ENCODE measurements around the gene ALG8. TPM values are rescaled to one million over a fixed set of nuclear protein-coding genes. Genes with fewer than 3 reads are reported as not detected.
A peak's percentile ranks its signal among the peaks of the same experiment; 100 is the strongest.

Gene ALG8
- total RNA-seq, 2 experiments from 2014 or later = 35.1 to 35.9 TPM

GRCh38 chr11:78150754-78151153 is 11.3 kb upstream of the ALG8 start:
- no peaks in the 10 kb centered on the region for H3K36me3 Mint-ChIP-seq (ENCODE audit: low read depth)
- H3K4me1 Mint-ChIP-seq (ENCODE audit: low read depth) = no peaks in the 10 kb centered on the region
- no peaks in the 10 kb centered on the region for H3K27me3 Mint-ChIP-seq (ENCODE audit: low read depth)
- CTCF ChIA-PET = no interaction called here
- H3K27ac Mint-ChIP-seq = no peak overlapping the region
- H3K9me3 Mint-ChIP-seq = no peaks in the 10 kb centered on the region
- intact Hi-C loops (cut with micrococcal nuclease) = no loop called here
- no peak for DNase-seq
- no peak overlapping the region for H3K4me3 Mint-ChIP-seq

GRCh38 chr11:78150346-78150745 is 10.9 kb upstream of the ALG8 start:
- CTCF ChIA-PET = interaction anchor here (0.9 to 1.3 kb wide), 2 partner anchors 9 to 104 kb away, joined by 3 to 8 read pairs; no protein-coding TSS in a partner anchor
- H3K27me3 Mint-ChIP-seq (ENCODE audit: low read depth) = no peaks in the 10 kb centered on the region
- H3K27ac Mint-ChIP-seq = no peak overlapping the region
- H3K9me3 Mint-ChIP-seq = no peaks in the 10 kb centered on the region
- no peaks in the 10 kb centered on the region for H3K36me3 Mint-ChIP-seq (ENCODE audit: low read depth)
- H3K4me3 Mint-ChIP-seq = no peak overlapping the region
- H3K4me1 Mint-ChIP-seq (ENCODE audit: low read depth) = no peaks in the 10 kb centered on the region
- intact Hi-C loops (cut with micrococcal nuclease) = no loop called here
- DNase-seq = no peak

- intact Hi-C loops (cut with micrococcal nuclease) = loop anchor here (1.0 kb wide), 2 partner anchors 71 to 415 kb away; no protein-coding TSS in a partner anchor
- H3K27ac Mint-ChIP-seq = no peak overlapping the region
- no peaks in the 10 kb centered on the region for H3K36me3 Mint-ChIP-seq (ENCODE audit: low read depth)
- H3K27me3 Mint-ChIP-seq (ENCODE audit: low read depth) = no peaks in the 10 kb centered on the region
- no peak overlapping the region for H3K4me3 Mint-ChIP-seq
- CTCF ChIA-PET = interaction anchor here (0.6 to 1.3 kb wide), 4 partner anchors 9 to 334 kb away, joined by 3 to 8 read pairs (median 3); no protein-coding TSS in a partner anchor
- H3K4me1 Mint-ChIP-seq (ENCODE audit: low read depth) = no peaks in the 10 kb centered on the region
- no peaks in the 10 kb centered on the region for H3K9me3 Mint-ChIP-seq
- DNase-seq = peak; percentile 41
Measured at GRCh38 chr11:78149646-78150045, 10.2 kb upstream of the ALG8 start.

- Mint-ChIP-seq H3K27ac (no peak overlapping the region), H3K4me1 (ENCODE audit: low read depth) (no peaks in the 10 kb centered on the region), H3K36me3 (ENCODE audit: low read depth) (no peaks in the 10 kb centered on the region), H3K9me3 (no peaks in the 10 kb centered on the region), H3K4me3 (no peak overlapping the region), H3K27me3 (ENCODE audit: low read depth) (no peaks in the 10 kb centered on the region)
- DNase-seq = no peak
- intact Hi-C loops (cut with micrococcal nuclease) = no loop called here
- CTCF ChIA-PET = interaction anchor here (0.6 kb wide), 1 partner anchor 9 kb away, joined by 3 read pairs; no protein-coding TSS in a partner anchor
Measured at GRCh38 chr11:78147807-78148206, 8.4 kb upstream of the ALG8 start.

- intact Hi-C loops (cut with micrococcal nuclease) = no loop called here
- H3K27me3 Mint-ChIP-seq (ENCODE audit: low read depth) = no peaks in the 10 kb centered on the region
- peaks cover 1% of the 10 kb centered on the region for H3K36me3 Mint-ChIP-seq (ENCODE audit: low read depth)
- no peak overlapping the region for H3K27ac Mint-ChIP-seq
- peaks cover 6% of the 10 kb centered on the region for H3K4me1 Mint-ChIP-seq (ENCODE audit: low read depth)
- no peak overlapping the region for H3K4me3 Mint-ChIP-seq
- no peak for DNase-seq
- CTCF ChIA-PET = interaction anchor here (0.7 kb wide), 1 partner anchor 43 kb away, joined by 4 read pairs; the partner anchor contains the start of gene KCTD21
- H3K9me3 Mint-ChIP-seq = no peaks in the 10 kb centered on the region
Measured at GRCh38 chr11:78145511-78146025, 6.1 kb upstream of the ALG8 start.

GRCh38 chr11:78140392-78141077 is 1.1 kb upstream of the ALG8 start:
- Mint-ChIP-seq H3K9me3 (no peaks in the 10 kb centered on the region), H3K27me3 (ENCODE audit: low read depth) (no peaks in the 10 kb centered on the region), H3K27ac (no peak overlapping the region), H3K4me3 (peak overlapping the region; percentile 65), H3K36me3 (ENCODE audit: low read depth) (peaks cover 29% of the 10 kb centered on the region), H3K4me1 (ENCODE audit: low read depth) (peaks cover 32% of the 10 kb centered on the region)
- peak; percentile 23 for DNase-seq
- CTCF ChIA-PET = interaction anchor here (0.6 to 1.7 kb wide), 4 partner anchors 9 to 424 kb away, joined by 3 to 8 read pairs (median 4); no protein-coding TSS in a partner anchor
- intact Hi-C loops (cut with micrococcal nuclease) = no loop called here

GRCh38 chr11:78138694-78139421 is 568 bp downstream of the ALG8 start:
- no peaks in the 10 kb centered on the region for H3K9me3 Mint-ChIP-seq
- H3K4me1 Mint-ChIP-seq (ENCODE audit: low read depth) = peaks cover 34% of the 10 kb centered on the region
- DNase-seq = peak; percentile 54
- no peaks in the 10 kb centered on the region for H3K27me3 Mint-ChIP-seq (ENCODE audit: low read depth)
- intact Hi-C loops (cut with micrococcal nuclease) = loop anchor here (1.0 to 2.0 kb wide), 10 partner anchors 45 to 436 kb away; partner anchors contain the start of genes AAMDC, GAB2, INTS4 and KCTD21
- H3K36me3 Mint-ChIP-seq (ENCODE audit: low read depth) = peaks cover 35% of the 10 kb centered on the region
- CTCF ChIA-PET = interaction anchor here (0.7 to 1.8 kb wide), 10 partner anchors 9 to 426 kb away, joined by 3 to 4 read pairs (median 3); partner anchors contain the start of gene USP35
- H3K27ac Mint-ChIP-seq = peak overlapping the region; percentile 90
- peak overlapping the region; percentile 85 for H3K4me3 Mint-ChIP-seq

- Mint-ChIP-seq H3K27me3 (ENCODE audit: low read depth) (no peaks in the 10 kb centered on the region), H3K9me3 (no peaks in the 10 kb centered on the region), H3K4me1 (ENCODE audit: low read depth) (peaks cover 34% of the 10 kb centered on the region), H3K27ac (peak overlapping the region; percentile 33), H3K36me3 (ENCODE audit: low read depth) (peaks cover 36% of the 10 kb centered on the region), H3K4me3 (peak overlapping the region; percentile 85)
- DNase-seq = no peak
- intact Hi-C loops (cut with micrococcal nuclease) = loop anchor here (2.0 kb wide), 4 partner anchors 279 to 437 kb away; partner anchors contain the start of genes AAMDC, GAB2, NARS2 and RSF1
- CTCF ChIA-PET = interaction anchor here (0.8 to 1.8 kb wide), 4 partner anchors 14 to 111 kb away, joined by 3 to 4 read pairs (median 4); partner anchors contain the start of gene USP35
Measured at GRCh38 chr11:78138291-78138690, 1.1 kb downstream of the ALG8 start.

- Mint-ChIP-seq H3K4me3 (no peak overlapping the region), H3K4me1 (ENCODE audit: low read depth) (peaks cover 20% of the 10 kb centered on the region), H3K27ac (no peak overlapping the region), H3K27me3 (ENCODE audit: low read depth) (no peaks in the 10 kb centered on the region), H3K9me3 (no peaks in the 10 kb centered on the region), H3K36me3 (ENCODE audit: low read depth) (peaks cover 25% of the 10 kb centered on the region)
- no peak for DNase-seq
- CTCF ChIA-PET = no interaction called here
- intact Hi-C loops (cut with micrococcal nuclease) = no loop called here
Measured at GRCh38 chr11:78132475-78132874, 7.0 kb downstream of the ALG8 start.

GRCh38 chr11:78131956-78132355 is 7.5 kb downstream of the ALG8 start:
- no peak for DNase-seq
- Mint-ChIP-seq H3K4me3 (no peak overlapping the region), H3K27ac (peak overlapping the region; percentile 2), H3K27me3 (ENCODE audit: low read depth) (no peaks in the 10 kb centered on the region), H3K4me1 (ENCODE audit: low read depth) (peaks cover 15% of the 10 kb centered on the region), H3K9me3 (no peaks in the 10 kb centered on the region), H3K36me3 (ENCODE audit: low read depth) (peaks cover 20% of the 10 kb centered on the region)
- intact Hi-C loops (cut with micrococcal nuclease) = no loop called here
- CTCF ChIA-PET = no interaction called here

GRCh38 chr11:78127403-78127802 is 12.0 kb downstream of the ALG8 start:
- H3K36me3 Mint-ChIP-seq (ENCODE audit: low read depth) = peaks cover 9% of the 10 kb centered on the region
- no peaks in the 10 kb centered on the region for H3K27me3 Mint-ChIP-seq (ENCODE audit: low read depth)
- CTCF ChIA-PET = interaction anchor here (0.7 kb wide), 1 partner anchor 445 kb away, joined by 3 read pairs; no protein-coding TSS in a partner anchor
- H3K27ac Mint-ChIP-seq = no peak overlapping the region
- H3K9me3 Mint-ChIP-seq = no peaks in the 10 kb centered on the region
- intact Hi-C loops (cut with micrococcal nuclease) = no loop called here
- no peak for DNase-seq
- H3K4me1 Mint-ChIP-seq (ENCODE audit: low read depth) = peaks cover 9% of the 10 kb centered on the region
- no peak overlapping the region for H3K4me3 Mint-ChIP-seq

- no peak for DNase-seq
- Mint-ChIP-seq H3K27ac (no peak overlapping the region), H3K9me3 (no peaks in the 10 kb centered on the region), H3K4me3 (no peak overlapping the region), H3K27me3 (ENCODE audit: low read depth) (no peaks in the 10 kb centered on the region), H3K36me3 (ENCODE audit: low read depth) (peaks cover 33% of the 10 kb centered on the region), H3K4me1 (ENCODE audit: low read depth) (no peaks in the 10 kb centered on the region)
- CTCF ChIA-PET = no interaction called here
- intact Hi-C loops (cut with micrococcal nuclease) = no loop called here
Measured at GRCh38 chr11:78112582-78113275, 26.7 kb downstream of the ALG8 start.
